NCI-H69 (cell line): ENCODE data around the gene NFATC2IP.

Experiments
- DNase-seq: peaks from one replicate; lab custom pipeline; 2025; lab: John Stamatoyannopoulos, UW

Gene NFATC2IP

DNA sequence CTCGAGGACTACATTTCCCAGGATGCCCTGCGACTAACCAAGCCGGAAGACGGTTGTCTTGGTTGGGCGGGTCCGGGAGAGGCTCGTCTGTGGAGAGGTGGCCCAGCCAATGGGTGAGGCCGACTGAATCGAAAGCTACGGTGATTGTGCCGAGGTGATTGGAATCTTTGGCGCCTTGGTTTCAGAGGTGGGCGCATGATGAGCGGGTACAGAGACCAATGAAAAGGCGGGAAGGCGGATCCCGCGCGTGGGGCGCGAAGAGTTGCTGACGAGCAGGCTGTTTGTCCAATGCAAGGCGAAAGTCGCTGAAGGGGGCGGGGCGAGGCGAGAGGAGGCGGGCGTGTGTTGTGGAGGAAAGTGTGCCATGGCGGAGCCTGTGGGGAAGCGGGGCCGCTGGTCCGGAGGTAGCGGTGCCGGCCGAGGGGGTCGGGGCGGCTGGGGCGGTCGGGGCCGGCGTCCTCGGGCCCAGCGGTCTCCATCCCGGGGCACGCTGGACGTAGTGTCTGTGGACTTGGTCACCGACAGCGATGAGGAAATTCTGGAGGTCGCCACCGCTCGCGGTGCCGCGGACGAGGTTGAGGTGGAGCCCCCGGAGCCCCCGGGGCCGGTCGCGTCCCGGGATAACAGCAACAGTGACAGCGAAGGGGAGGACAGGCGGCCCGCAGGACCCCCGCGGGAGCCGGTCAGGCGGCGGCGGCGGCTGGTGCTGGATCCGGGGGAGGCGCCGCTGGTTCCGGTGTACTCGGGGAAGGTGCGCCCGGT lies at the start of gene NFATC2IP:
Gene NFATC2IP, plus strand, starts transcription at position 290 of the 762 bp plus-strand sequence. Its CDS starts 75 bp downstream, at position 365.
- peak; percentile 100 for DNase-seq

DNA sequence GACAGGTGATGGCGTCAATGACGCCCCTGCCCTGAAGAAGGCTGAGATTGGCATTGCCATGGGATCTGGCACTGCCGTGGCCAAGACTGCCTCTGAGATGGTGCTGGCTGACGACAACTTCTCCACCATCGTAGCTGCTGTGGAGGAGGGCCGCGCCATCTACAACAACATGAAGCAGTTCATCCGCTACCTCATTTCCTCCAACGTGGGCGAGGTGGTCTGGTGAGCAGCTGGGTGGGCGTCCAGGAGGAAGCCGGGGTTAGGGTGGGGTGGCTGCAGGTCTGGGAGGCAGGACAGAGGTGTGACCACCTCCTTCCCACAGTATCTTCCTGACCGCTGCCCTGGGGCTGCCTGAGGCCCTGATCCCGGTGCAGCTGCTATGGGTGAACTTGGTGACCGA lies 48.9 kb upstream of the NFATC2IP start:
- no peak for DNase-seq

DNA sequence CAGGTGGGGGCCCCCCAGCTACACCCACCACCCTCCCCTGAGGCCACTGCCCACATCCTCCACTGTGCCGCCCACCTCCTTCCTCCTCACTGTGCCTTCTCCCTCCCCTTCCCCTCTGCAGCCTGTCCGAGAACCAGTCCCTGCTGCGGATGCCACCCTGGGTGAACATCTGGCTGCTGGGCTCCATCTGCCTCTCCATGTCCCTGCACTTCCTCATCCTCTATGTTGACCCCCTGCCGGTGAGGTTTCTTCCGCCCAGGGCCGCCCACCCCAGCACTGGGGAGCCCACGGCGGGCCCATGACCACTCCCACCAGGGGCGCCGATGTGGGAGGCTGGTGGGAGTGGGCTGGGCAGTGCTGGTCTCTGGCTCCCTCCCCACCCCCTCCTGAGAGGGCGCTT lies 47.8 kb upstream of the NFATC2IP start:
- peak; percentile 59 for DNase-seq

DNA sequence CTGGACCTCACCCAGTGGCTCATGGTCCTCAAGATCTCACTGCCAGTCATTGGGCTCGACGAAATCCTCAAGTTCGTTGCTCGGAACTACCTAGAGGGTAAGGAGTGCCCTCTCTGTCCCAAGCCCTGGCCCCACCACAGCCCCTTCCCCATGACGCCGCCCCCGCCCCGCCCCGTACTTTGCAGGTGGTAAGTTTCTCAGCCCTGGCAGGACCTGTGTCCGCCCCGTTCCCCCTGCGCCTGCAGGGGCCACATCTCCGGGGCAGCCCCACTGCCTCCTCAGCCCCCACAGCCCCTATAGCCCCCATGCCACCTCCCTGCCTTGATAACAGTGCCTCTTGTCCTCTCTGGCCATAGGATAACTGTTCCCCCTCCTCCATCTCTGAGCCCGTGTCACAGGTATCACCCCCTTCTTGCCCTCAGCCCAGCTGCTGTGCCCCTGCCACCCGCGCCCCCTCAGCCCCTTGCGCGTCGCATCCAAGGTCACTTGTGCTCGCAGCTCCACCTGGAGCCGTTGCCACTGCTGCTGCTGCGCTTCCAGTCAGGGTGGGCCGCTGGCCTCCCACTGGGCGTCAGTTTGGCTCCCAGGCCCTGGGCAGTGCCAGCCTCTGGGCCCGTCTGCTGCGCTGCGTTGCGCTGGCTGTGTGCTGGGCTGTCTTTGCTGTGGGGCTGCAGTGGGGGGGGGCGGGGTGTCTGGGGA lies 47.2 kb upstream of the NFATC2IP start:
- no peak for DNase-seq

DNA sequence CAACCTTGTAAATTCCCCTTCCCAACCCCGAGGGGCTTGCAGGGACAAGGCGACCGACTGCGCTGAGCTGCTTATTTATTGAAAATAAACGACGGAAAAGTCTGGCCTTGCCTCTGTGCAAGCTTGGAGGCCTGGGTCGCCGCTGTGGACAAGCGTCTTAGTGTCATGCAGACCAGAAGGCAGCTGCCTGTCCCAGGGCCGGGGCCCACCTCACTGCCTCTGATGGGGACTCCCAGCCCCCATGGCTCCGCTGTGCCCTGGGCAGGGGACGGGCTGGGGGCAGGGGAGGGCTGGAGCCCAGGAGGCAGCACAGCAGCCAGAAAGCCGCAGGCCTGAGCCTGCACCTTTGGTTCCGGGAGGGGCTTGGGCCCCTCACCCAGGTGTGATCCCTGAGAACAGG lies 46.4 kb upstream of the NFATC2IP start:
- DNase-seq: no peak

DNA sequence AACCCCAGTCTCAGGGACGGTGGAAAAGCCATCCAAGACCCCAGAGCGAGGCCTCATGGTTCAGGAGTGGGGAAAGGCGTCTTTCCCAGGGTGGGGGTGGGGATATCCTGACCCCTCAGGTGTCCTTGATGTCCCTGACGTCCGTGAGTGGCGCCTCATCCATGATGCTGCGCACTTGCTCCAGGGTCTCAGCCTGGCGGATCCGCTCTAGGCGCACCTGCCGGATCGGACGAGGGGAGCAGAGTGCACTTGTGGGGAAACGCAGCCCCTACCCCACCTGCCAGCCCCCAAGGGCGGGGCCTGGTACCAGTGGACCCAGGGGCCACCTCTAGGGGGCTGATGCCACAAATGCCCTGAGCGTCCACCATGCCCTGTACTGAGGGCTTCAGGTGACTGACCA lies 45.9 kb upstream of the NFATC2IP start:
- DNase-seq: no peak

DNA sequence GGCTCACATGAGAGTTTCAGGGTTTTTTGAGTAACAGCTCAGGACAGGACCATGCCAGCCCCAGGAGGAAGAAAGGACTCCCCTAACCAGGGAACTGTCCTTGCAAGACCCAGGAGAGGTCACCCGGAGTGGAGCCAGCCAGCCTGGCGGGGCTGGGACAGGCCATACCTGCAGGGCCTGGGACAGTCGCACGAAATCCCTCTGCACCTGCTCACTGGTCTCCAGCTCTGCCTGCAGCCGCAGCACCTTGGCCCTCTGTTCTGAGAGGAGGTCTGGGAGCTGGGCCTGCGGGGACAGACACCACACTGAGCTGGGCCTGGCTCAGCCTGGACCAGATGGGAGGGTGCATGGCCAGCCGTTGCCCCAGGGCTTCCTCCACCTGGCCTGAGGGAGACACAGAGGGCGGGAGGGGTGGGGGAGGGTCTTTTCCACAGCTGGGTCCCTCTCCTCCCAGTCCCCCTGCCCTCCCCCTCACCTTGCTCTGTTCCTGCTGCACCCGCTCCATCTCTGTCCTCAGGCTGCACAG lies 45.4 kb upstream of the NFATC2IP start:
- DNase-seq: no peak

DNA sequence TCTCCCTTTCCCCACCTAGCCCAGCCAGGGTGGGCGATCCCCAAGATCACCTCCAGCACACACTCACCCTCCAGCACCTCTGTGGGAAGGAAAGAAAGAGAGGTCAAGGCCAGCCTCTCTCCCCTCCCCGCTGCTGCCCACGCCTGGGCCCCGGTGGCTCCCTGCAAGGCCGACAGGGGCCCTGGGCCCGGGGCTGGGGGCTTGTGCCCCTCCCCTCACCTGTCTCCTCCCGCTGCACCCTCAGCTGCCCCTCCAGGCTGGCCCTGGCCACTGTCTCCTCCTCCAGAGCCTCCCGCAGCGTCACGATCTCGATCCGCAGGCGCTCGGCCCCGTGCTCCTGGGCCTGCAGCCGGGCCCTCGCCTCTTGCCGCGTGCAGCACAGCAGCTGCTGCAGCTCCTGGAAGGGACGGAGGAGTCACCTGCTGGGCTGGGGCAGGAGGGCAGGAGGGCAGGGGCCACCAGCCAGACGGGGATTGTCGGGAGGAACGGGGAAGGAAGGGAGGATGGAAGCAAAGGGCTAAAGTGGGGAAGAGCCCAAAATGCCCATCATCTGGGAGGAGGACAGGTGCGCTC lies 44.9 kb upstream of the NFATC2IP start:
- DNase-seq: no peak

DNA sequence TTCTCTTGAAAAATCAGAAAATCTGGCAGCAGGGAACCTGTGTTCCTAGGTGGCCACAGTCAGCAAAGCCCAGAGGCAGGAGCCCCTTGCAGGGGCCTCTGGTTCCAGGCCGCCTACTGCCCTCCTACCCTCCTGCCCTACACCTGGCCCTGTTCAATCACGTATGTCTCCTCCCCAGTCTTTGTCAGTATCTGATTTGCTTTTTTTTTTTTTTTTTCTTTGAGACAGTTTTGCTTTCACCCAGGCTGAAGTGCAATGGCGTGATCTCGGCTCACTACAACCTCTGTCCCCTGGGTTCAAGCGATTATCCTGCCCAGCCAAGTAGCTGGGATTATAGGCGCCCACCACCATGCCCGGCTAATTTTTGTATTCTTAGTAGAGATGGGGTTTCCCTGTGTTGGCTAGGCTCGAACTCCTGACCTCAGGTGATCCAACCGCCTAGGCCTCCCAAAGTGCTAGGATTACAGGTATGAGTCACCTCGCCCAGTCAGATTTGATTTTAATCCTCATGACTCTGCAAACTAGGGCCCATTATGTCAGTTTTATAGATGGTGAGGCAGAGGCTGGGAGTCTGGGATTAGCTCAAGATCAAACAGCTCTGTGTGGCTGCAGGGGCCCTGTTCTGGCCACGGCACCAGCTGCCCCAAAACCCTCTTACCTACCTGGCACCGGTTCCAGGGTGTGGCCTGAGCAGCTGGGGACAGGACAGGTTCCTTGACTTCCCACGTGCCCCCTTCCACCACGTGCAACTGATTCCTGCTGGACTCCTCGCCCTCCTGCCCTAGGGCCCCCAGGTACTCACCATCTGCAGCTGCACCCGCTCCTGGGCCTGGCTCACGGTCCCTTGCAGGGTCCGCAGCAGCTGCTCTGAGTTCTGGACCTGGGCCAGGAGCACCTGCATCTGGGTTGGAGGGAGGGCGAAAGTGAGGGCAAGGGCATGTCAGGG lies 40.4 kb upstream of the NFATC2IP start:
- peak; percentile 44 for DNase-seq

DNA sequence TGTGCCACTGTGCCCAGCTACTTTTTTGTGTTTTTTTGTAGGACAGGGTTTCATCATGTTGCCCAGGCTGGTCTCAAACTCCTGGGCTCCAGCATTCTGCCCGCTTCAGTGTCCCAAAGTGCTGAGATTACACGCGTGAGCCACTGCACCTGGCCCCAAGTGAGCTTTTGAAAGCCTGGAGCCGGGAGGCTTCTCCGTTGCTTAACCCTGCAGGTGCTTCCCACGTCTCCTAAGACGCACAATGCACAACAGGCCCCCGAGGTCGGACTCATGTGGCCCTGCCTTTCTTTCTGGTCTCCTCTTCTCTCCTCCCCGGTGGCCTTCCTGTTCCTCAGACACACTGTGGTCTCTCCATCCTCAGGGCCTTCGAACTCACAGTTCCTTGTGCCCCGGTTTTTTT lies 38.2 kb upstream of the NFATC2IP start:
- DNase-seq: no peak

DNA sequence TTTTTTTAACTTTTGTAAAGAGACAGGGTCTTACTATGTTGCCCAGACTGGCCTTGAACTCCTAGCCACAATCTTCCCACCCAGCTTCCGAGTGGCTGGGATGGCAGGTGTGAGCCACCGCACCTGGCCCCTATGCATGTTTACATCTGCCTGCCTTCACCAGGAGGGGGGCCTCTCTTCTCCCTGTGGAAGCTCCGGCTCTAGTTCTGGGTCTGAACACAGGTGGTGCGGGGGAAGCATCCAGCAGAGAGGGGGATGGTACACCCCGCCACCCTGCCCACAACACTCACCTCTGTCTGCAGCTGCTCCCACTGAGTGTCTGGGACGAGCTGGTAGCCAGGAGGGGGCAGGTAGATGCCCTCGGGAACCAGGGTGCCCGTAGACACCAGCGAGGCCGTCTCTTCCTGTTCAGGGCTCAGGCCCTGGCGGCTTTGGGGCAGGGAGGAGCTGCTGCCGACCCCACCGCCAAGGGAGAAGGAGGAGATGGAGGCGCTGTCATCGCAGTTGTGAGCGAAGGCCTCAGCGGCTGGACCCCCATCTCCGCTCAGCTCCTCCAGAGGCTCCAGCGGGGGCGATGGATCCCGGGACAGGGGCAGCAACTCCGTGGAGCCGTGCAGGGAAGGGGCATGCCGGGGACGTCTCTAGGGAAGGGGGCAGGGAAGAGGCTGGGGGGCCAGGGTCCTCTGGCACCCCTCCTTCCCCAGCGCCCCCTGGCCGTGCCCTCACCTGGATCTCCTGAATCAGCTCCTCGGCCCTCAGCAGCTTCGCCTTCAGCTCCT lies 36.6 kb upstream of the NFATC2IP start:
- peak; percentile 61 for DNase-seq

DNA sequence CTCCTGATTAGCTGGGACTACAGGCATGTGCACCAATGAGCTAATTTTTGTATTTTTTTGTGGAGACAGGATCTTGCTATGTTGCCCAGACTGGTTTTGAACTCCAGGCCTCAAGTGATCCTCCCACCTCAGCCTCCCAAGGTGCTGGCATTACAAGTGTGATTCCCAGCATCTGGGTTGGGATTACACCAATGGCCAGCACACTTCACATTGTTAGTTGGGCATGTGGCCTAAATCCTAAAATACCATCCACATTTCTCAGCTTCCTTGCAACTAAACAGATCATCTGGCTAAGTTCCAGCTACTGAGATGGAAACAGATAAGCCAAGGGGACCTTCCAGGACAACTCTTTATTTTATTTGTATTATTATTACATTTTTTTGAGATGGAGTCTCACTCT lies 35.6 kb upstream of the NFATC2IP start:
- no peak for DNase-seq

DNA sequence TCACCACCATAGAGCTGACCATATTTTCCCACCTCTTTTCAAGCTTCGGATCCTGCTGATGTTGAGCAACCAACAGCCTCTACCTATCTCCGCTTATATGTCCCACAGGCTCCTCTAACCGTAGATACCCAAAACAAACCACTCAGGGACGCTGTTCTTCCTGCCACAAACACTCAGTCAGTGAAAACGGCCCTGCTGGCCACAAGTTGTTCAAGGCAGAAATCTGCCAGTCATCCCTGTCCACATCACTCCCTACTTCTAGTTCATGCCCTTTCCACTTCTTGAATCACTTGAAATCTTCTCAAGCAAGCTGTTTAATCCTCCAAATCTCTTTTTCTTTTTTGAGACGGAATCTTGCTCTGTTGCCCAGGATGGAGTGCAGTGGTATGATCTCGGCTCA lies 33.6 kb upstream of the NFATC2IP start:
- no peak for DNase-seq

DNA sequence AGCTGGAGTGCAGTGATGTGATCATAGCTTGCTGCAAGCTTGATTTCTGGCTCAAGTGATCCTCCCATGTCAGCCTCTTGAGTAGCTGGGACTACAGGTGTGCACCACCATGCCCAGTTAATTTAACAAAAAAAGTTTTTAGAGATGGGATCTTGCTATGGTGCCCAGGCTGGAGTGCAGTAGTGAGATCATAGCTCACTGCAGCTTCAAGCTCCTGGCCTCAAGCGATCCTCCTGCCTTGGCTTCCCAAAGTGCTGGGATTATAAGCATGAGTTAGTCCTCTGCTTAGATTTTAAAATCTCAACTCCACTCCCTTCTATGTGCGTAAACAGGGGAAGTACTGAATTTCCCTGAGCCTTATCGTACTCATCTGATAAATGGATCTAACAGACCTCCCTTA lies 32.0 kb upstream of the NFATC2IP start:
- no peak for DNase-seq

DNA sequence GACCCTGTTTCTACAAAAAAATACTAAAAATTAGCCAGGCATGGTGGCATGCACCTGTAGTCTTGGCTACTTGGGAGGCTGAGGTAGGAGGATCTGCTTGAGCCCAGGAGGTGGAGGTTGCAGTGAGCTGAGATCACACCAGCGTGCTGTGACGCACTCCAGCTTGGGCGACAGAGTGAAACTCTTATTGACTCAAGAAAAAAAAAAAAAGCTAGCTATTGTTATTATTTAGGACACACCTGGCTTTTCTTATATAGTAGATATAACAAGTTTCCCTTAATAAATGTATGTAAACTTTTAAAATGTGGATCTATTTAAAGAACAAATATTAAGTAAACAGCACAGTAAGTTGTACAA lies 27.5 kb upstream of the NFATC2IP start:
- no peak for DNase-seq

DNA sequence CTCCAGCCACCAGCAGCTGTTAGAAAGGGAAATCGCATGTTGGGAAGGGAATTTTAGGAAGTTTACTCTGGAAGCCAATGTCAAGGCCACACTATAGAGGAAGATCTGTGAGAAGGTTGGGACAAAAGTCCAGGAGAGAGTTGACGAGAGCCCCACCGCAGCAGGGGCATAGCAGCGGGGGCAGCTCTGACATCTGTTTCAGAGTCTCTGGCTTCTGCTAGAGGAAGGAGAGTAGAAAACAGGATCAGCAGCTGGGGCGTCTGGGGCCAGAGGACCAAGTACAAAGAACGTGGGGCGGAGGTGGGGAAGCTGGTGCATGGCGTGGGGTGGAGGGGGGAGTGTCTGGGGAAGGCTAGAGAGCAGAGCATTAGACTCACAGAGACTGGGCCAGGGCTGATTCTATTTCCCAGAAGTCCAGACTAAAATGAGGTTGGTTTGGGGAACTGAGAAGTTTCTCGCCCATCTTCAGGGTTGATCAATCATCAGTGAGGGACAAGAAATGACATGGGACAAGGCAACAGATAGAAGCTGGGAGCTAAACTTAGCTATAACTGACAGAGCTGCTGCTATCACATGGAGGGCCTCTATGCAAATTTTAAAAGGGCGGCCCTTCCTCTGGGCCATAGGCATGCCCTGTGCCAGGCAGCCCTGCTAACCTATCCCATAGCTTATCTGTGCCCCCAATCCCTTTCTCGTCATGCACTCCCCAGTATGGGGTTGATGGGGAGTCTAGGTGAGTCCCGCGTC lies 26.9 kb upstream of the NFATC2IP start:
- DNase-seq: no peak

DNA sequence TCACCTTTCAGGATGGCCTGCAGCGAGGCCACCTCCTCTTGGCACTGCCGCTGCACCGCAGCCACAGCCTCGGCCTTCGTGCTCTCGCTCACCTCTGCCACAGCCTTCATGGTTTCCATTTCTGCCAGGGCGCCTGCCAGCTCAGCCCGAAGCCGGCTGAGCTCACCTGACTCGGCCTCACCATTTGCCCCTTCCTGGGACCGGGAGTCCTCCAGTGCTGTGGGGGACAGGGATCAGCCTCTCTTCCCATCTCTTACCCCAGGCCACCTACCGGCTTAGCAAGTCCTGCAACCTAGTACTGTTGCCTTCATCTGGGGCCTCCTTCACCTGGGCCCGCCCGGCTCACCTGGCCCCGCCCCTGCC lies 26.4 kb upstream of the NFATC2IP start:
- no peak for DNase-seq

DNA sequence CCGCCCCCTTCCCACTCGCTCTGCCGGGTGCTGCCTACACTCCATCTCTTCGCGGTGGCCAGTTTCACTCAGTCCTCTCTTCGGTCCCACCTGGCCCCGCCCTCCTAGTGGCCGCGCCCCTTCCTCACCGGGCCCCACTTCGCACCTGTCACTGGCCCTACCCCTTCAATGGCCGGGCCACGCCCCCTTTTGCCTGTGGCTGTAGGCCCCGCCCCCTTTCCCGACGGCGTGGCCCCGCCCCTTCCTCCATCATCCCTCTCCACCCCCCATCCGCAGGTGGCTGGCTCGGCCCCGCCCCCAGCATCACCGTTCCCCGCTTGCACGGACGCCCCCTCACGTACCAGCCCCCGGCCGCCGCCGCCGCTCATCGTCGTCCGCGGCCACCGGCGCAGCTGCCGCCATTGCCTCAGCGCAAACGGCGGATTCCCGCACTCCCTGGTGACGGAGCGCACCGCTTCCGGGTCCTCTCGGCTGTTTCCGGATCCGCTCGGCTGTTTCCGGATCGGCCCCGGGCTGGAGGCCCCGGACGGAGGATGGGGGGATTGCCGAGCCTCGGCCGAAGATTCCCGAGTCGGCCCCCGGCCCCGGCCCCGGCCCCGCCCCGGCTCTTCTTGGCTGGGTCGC lies 25.9 kb upstream of the NFATC2IP start, which contains the start of gene RABEP2:
Gene RABEP2, minus strand, starts transcription at position 477 of the 624 bp plus-strand sequence. Its CDS starts 75 bp downstream, at position 402.
- DNase-seq: peak; percentile 98

DNA sequence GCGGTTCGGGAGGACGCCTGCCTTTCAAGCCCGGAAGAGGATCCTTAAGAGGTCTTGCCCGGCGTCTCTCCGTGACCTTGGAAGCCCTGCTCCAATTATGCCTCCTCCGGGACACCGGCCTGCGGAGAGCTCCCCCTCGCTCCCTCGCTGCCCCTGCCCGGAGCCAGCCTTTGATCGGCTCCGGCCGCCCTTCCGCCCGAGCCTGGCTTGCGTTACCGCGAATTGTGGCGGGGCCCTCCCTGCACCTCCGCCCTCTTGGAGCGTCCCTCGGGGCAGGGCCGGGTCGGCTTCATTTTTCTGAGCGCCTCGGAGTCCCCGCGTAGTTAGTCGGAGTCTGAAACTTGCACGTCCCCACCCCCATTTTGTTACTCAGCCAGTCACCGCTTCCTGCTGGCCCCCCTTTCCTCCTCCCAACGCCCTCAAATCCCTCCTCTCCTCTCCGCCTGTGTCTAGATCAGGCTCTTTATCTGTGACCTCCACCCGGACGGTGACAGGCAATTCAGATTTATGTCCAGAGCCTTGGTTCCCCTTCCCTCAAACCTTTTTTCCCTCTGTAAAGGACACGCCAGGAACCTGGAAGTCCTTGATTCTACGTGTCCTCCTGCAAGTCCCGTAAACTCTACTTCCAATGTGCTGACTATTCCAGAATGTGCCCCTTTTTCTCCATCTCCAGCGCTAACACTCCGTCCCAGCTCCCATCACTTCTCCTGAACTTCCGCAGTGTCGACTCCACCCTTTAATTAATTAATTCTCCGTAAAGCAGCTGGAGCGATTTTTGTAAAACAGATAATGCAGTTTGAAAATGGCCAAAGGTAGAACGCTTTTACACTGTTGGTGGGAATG lies 25.1 kb upstream of the NFATC2IP start:
- DNase-seq: peak; percentile 81
